CD4-positive, alpha-beta T cell (primary cell): ENCODE measurements around the gene SLC38A1. TPM values are rescaled to one million over a fixed set of nuclear protein-coding genes. Genes with fewer than 3 reads are reported as not detected.

Experiments
- ATAC-seq: fragments of 200-7000 bp; cut with Tn5 transposase; one replicate; pipeline ENCODE4 v1.10.0; 2022; ENCODE audit warnings: mild to moderate bottlenecking; ENCODE audit not compliant: poor library complexity
- CTCF ChIA-PET: fragments of 350-600 bp; sonication (Branson Sonifier 250); formaldehyde crosslinking; loops from one replicate; lab custom pipeline; 2021; ENCODE audit warnings: antibody characterized with exemption, inconsistent platforms; lab: Charles Lee
- POLR2A ChIA-PET: fragments of 350-600 bp; sonication (Branson Sonifier 250); formaldehyde crosslinking; loops from one replicate; lab custom pipeline; 2021; ENCODE audit warnings: antibody characterized with exemption, inconsistent platforms; lab: Charles Lee
- DNase-seq, 14 experiments: peaks; one replicate each; pipeline ENCODE4 v3.0.0-alpha.2; 2013 to 2020; ENCODE audit warnings: mixed read lengths in 2 of 14
- H3K27ac ChIP-seq, 2 donors: one replicate each; pipeline versions ENCODE4 v1.5.1 to v1.7.0; 2013; ENCODE audit warnings: low read length in 2 of 2, low read depth in 1 of 2, mild to moderate bottlenecking in 1 of 2
- H3K27me3 ChIP-seq, 2 experiments: 1 replicate in 1 of 2; 2 replicates in 1 of 2; pipeline versions ENCODE4 v1.6.1 to v1.7.0; 2013; ENCODE audit warnings: low read length in 2 of 2, control low read depth in 1 of 2, mild to moderate bottlenecking in 1 of 2, moderate library complexity in 1 of 2; ENCODE audit not compliant: insufficient read depth in 2 of 2, control insufficient read depth in 1 of 2
- H3K36me3 ChIP-seq: one replicate; pipeline ENCODE4 v1.6.1; 2013; ENCODE audit warnings: low read length, control low read depth; ENCODE audit not compliant: insufficient read depth
- H3K4me1 ChIP-seq: one replicate; pipeline ENCODE4 v1.6.1; 2013; ENCODE audit warnings: low read length, control low read depth; ENCODE audit not compliant: insufficient read depth
- H3K4me3 ChIP-seq: one replicate; pipeline ENCODE4 v1.5.1; 2013; ENCODE audit warnings: mild to moderate bottlenecking, low read length, moderate library complexity
- H3K9me3 ChIP-seq, 2 experiments: 1 replicate in 1 of 2; 2 replicates in 1 of 2; pipeline versions ENCODE4 v1.6.1 to v1.7.0; 2013; ENCODE audit warnings: low read length in 2 of 2, mild to moderate bottlenecking in 2 of 2, control low read depth in 1 of 2, moderate library complexity in 1 of 2; ENCODE audit not compliant: control insufficient read depth in 1 of 2, insufficient read depth in 1 of 2
- H3K27ac Mint-ChIP-seq: one replicate; pipeline ENCODE4 v1.8.0; 2020; ENCODE audit warnings: mixed read lengths
- H3K27me3 Mint-ChIP-seq: one replicate; pipeline ENCODE4 v1.8.0; 2021; ENCODE audit warnings: mixed read lengths
- H3K36me3 Mint-ChIP-seq: one replicate; pipeline ENCODE4 v1.8.0; 2021; ENCODE audit warnings: low read depth, mixed read lengths
- H3K4me1 Mint-ChIP-seq: one replicate; pipeline ENCODE4 v1.8.0; 2021; ENCODE audit warnings: low read depth, mixed read lengths
- H3K4me3 Mint-ChIP-seq: one replicate; pipeline ENCODE4 v1.8.0; 2020; ENCODE audit warnings: mild to moderate bottlenecking, mixed read lengths
- H3K9me3 Mint-ChIP-seq: one replicate; pipeline ENCODE4 v1.8.0; 2020; ENCODE audit warnings: mixed read lengths
- intact Hi-C, 2 experiments: fragments of 100-400 bp; cut with DNase I in 1 of 2; cut with micrococcal nuclease in 1 of 2; formaldehyde crosslinking; loops; one replicate each; pipeline versions ENCODE4 v1.15.1 to v1.9.0; 2023 to 2025; cut with DNase I, micrococcal nuclease
- total RNA-seq, 174 experiments: library from RNA in 2 of 174; stranded (reverse) in 2 of 174; gene quantifications; one replicate each; pipeline ENCODE4 v1.2.3 and lab custom pipeline; 2021 to 2026
- TF ChIP-seq, protein P1 (sequence below): fragments of 200-600 bp; IDR thresholded peaks from one replicate; pipeline ENCODE4 v1.8.0; 2022; ENCODE audit warnings: antibody characterized with exemption, mild to moderate bottlenecking

SLC38A1 gene
- total RNA-seq, 2 experiments from 2014 or later: 327 to 346 TPM

DNA sequence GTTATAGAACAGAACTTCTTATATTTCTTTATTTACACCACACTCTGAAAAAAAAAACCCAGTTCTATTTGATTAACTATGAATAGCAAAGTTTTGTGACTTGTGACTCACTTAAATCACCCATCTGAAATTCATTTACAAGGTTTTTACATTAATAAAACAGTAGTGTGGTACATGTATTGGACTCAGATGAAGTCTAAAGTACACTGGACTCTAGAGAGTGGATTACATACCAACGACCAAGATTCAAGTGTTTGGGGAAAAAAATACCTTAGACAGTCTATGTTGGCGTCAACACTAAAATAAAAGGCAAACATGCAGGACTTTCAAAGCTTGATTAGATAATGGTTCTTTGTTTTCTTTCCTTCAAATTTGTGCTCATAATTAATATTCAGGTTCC lies 85.7 kb downstream of the SLC38A1 start:
- no peak overlapping the region for H3K27ac ChIP-seq
- H3K4me3 ChIP-seq: no peak overlapping the region
- ChIA-PET CTCF (no interaction called here), POLR2A (no interaction called here)
- no peaks in the 10 kb centered on the region for H3K27me3 ChIP-seq
- intact Hi-C loops: no loop called here
- peaks cover 27% of the 10 kb centered on the region for H3K36me3 ChIP-seq
- no peak for ATAC-seq
- H3K9me3 ChIP-seq: no peaks in the 10 kb centered on the region
- H3K4me1 ChIP-seq: peaks cover 9% of the 10 kb centered on the region
- no peak overlapping the region for H3K27ac Mint-ChIP-seq
- H3K4me1 Mint-ChIP-seq: peaks cover 76% of the 10 kb centered on the region
- H3K4me3 Mint-ChIP-seq: no peak overlapping the region
- peaks cover 54% of the 10 kb centered on the region for H3K36me3 Mint-ChIP-seq
- H3K9me3 Mint-ChIP-seq: no peaks in the 10 kb centered on the region
- DNase-seq: no peak
- TF ChIP-seq, protein P1, sequence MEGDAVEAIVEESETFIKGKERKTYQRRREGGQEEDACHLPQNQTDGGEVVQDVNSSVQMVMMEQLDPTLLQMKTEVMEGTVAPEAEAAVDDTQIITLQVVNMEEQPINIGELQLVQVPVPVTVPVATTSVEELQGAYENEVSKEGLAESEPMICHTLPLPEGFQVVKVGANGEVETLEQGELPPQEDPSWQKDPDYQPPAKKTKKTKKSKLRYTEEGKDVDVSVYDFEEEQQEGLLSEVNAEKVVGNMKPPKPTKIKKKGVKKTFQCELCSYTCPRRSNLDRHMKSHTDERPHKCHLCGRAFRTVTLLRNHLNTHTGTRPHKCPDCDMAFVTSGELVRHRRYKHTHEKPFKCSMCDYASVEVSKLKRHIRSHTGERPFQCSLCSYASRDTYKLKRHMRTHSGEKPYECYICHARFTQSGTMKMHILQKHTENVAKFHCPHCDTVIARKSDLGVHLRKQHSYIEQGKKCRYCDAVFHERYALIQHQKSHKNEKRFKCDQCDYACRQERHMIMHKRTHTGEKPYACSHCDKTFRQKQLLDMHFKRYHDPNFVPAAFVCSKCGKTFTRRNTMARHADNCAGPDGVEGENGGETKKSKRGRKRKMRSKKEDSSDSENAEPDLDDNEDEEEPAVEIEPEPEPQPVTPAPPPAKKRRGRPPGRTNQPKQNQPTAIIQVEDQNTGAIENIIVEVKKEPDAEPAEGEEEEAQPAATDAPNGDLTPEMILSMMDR: no peak
- no peaks in the 10 kb centered on the region for H3K27me3 Mint-ChIP-seq

DNA sequence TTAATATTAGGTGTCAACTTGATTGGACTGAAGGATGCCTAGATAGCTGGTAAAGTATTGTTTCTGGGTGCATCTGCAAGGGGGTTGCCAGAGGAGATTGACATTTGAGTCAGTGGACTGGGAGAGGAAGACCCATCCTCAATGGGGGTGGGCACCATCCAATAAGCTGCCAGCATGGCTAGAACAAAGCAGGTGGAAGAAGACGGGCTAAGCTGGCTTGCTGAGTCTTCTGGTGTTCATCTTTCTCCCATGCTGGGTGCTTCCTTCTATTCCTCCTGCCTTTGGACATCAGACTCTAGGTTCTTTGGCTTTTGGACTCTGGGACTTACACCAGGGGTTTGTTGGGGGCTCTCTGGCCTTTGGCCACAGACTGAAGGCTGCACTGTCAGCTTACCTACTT lies 87.4 kb downstream of the SLC38A1 start:
- no peaks in the 10 kb centered on the region for H3K9me3 ChIP-seq
- H3K27ac ChIP-seq: no peak overlapping the region
- no peaks in the 10 kb centered on the region for H3K27me3 Mint-ChIP-seq
- peaks cover 83% of the 10 kb centered on the region for H3K4me1 Mint-ChIP-seq
- TF ChIP-seq, protein P1: no peak
- H3K4me3 ChIP-seq: no peak overlapping the region
- H3K9me3 Mint-ChIP-seq: no peaks in the 10 kb centered on the region
- POLR2A ChIA-PET: interaction anchor here (0.9 to 1.4 kb wide), 3 partner anchors 34 to 59 kb away, joined by 3 to 5 read pairs (median 3); no protein-coding TSS in a partner anchor
- intact Hi-C loops: no loop called here
- H3K36me3 ChIP-seq: peaks cover 17% of the 10 kb centered on the region
- CTCF ChIA-PET: no interaction called here
- peak in 1 of 14 experiments; percentile 6 for DNase-seq
- peaks cover 13% of the 10 kb centered on the region for H3K4me1 ChIP-seq
- ATAC-seq: no peak
- H3K27me3 ChIP-seq: no peaks in the 10 kb centered on the region
- H3K4me3 Mint-ChIP-seq: no peak overlapping the region
- H3K36me3 Mint-ChIP-seq: peaks cover 40% of the 10 kb centered on the region
- peak overlapping the region; percentile 71 for H3K27ac Mint-ChIP-seq

GRCh38 chr12:46179693-46180452 lies 89.0 kb downstream of the SLC38A1 start:
- H3K36me3 Mint-ChIP-seq: peaks cover 24% of the 10 kb centered on the region
- no peak overlapping the region for H3K4me3 Mint-ChIP-seq
- H3K9me3 Mint-ChIP-seq: no peaks in the 10 kb centered on the region
- DNase-seq: no peak
- Histone ChIP-seq H3K9me3 (no peaks in the 10 kb centered on the region), H3K36me3 (peaks cover 7% of the 10 kb centered on the region), H3K4me1 (peaks cover 13% of the 10 kb centered on the region), H3K27me3 (no peaks in the 10 kb centered on the region), H3K27ac (peak overlapping the region in 1 of 2 donors; percentile 14), H3K4me3 (no peak overlapping the region)
- ChIA-PET CTCF (interaction anchor here (0.7 kb wide), 1 partner anchor 123 kb away, joined by 4 read pairs; no protein-coding TSS in a partner anchor), POLR2A (interaction anchor here (0.7 to 2.1 kb wide), 5 partner anchors 21 to 452 kb away, joined by 3 to 10 read pairs (median 4); partner anchors contain the start of gene SLC38A1)
- intact Hi-C loops: no loop called here
- H3K27ac Mint-ChIP-seq: peak overlapping the region; percentile 88
- no peaks in the 10 kb centered on the region for H3K27me3 Mint-ChIP-seq
- no peak for ATAC-seq
- peaks cover 77% of the 10 kb centered on the region for H3K4me1 Mint-ChIP-seq
- TF ChIP-seq, protein P1: no peak
